Progenitor cell of endocrine pancreas (in vitro differentiated cells): ENCODE measurements around the gene MRI1. TPM values are rescaled to one million over a fixed set of nuclear protein-coding genes. Genes with fewer than 3 reads are reported as not detected.
"Not testable (repeated sequence)": the region's sequence is repeated elsewhere in the genome, so short reads cannot be mapped to it uniquely, and the experiment has no call there.

ENCODE experiments used
- DNase-seq: peaks from one replicate; pipeline ENCODE4 v3.0.0; 2021; ENCODE audit warnings: low spot score; ENCODE audit not compliant: unreplicated experiment
- H3K27ac Mint-ChIP-seq: 2 replicates; pipeline ENCODE4 v1.8.0; 2021; ENCODE audit warnings: mild to moderate bottlenecking, moderate library complexity, mixed read lengths
- H3K27me3 Mint-ChIP-seq: 2 replicates; pipeline ENCODE4 v1.8.0; 2021; ENCODE audit warnings: mixed read lengths
- H3K36me3 Mint-ChIP-seq: 2 replicates; pipeline ENCODE4 v1.8.0; 2022; ENCODE audit warnings: mixed read lengths; ENCODE audit not compliant: insufficient read depth
- H3K4me1 Mint-ChIP-seq: 2 replicates; pipeline ENCODE4 v1.8.0; 2021; ENCODE audit warnings: low read depth, mixed read lengths
- H3K4me3 Mint-ChIP-seq: 2 replicates; pipeline ENCODE4 v1.8.0; 2021; ENCODE audit warnings: low read depth, mild to moderate bottlenecking, moderate library complexity, mixed read lengths
- H3K9me3 Mint-ChIP-seq: 2 replicates; pipeline ENCODE4 v1.8.0; 2021; ENCODE audit warnings: low read depth, mixed read lengths
- total RNA-seq: library from RNA; stranded (reverse); gene quantifications from 2 replicates; pipeline ENCODE4 v1.2.1, GENCODE V29; 2021
- TF ChIP-seq, protein P1 (sequence below): fragments of 200-600 bp; sonication (generic); IDR thresholded peaks from one replicate; pipeline ENCODE4 v1.5.0; 2021; ENCODE audit warnings: antibody characterized with exemption, mild to moderate bottlenecking; ENCODE audit not compliant: unreplicated experiment

MRI1 gene
- total RNA-seq, 1 donor from 2014 or later = 23.0 TPM

DNA sequence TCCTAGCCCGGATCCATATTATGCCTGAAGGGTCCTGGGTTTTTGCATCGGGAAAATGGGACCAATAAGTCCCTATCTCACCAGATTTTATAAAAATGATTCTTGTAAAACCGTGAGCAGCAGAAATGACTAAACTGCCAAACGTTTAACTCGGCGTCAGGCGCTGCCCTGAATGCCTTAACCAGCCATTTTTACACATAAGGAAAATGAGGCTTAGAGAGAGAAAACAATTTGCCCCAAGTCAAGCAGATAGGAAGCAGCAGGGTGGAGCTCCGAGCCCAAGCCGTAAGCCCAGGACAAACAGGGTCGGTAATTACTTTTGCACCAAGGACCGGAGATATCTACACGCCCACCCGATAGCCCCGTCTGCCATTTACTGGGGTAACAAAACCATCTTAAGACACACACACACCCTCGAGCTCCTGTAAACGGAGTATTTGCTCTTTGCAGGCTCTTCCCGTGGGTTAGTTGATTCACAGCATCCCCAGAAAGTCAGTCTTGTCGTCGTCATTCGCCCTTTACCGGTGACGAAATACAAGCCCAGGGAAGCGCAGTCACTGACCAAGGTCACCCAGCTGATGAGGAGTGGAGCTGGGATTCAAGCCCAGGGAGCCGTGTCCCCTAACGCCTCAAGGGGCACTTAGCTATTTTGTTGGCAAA lies 16.0 kb upstream of the MRI1 start:
- Mint-ChIP-seq H3K9me3 (peaks cover 5% of the 10 kb centered on the region), H3K27ac (peak overlapping the region; percentile 94), H3K27me3 (no peaks in the 10 kb centered on the region), H3K4me1 (peaks cover 13% of the 10 kb centered on the region), H3K36me3 (peaks cover 5% of the 10 kb centered on the region), H3K4me3 (peak overlapping the region; percentile 91)
- TF ChIP-seq, protein P1, sequence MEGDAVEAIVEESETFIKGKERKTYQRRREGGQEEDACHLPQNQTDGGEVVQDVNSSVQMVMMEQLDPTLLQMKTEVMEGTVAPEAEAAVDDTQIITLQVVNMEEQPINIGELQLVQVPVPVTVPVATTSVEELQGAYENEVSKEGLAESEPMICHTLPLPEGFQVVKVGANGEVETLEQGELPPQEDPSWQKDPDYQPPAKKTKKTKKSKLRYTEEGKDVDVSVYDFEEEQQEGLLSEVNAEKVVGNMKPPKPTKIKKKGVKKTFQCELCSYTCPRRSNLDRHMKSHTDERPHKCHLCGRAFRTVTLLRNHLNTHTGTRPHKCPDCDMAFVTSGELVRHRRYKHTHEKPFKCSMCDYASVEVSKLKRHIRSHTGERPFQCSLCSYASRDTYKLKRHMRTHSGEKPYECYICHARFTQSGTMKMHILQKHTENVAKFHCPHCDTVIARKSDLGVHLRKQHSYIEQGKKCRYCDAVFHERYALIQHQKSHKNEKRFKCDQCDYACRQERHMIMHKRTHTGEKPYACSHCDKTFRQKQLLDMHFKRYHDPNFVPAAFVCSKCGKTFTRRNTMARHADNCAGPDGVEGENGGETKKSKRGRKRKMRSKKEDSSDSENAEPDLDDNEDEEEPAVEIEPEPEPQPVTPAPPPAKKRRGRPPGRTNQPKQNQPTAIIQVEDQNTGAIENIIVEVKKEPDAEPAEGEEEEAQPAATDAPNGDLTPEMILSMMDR = no peak
- no peak for DNase-seq

- peaks cover 5% of the 10 kb centered on the region for H3K9me3 Mint-ChIP-seq
- H3K4me1 Mint-ChIP-seq = peaks cover 8% of the 10 kb centered on the region
- no peak overlapping the region for H3K27ac Mint-ChIP-seq
- no peak for DNase-seq
- H3K4me3 Mint-ChIP-seq = no peak overlapping the region
- TF ChIP-seq, protein P1 = no peak
- H3K27me3 Mint-ChIP-seq = no peaks in the 10 kb centered on the region
- H3K36me3 Mint-ChIP-seq = peaks cover 12% of the 10 kb centered on the region
These were observed 12.9 kb upstream of the MRI1 start for GRCh38 chr19:13751436-13751835.

- H3K27me3 Mint-ChIP-seq, H3K27ac Mint-ChIP-seq, DNase-seq, H3K4me1 Mint-ChIP-seq, H3K4me3 Mint-ChIP-seq, H3K9me3 Mint-ChIP-seq: not testable (repeated sequence)
- H3K36me3 Mint-ChIP-seq = peaks cover 21% of the 10 kb centered on the region
These were observed 10.7 kb upstream of the MRI1 start for GRCh38 chr19:13753622-13754021.

DNA sequence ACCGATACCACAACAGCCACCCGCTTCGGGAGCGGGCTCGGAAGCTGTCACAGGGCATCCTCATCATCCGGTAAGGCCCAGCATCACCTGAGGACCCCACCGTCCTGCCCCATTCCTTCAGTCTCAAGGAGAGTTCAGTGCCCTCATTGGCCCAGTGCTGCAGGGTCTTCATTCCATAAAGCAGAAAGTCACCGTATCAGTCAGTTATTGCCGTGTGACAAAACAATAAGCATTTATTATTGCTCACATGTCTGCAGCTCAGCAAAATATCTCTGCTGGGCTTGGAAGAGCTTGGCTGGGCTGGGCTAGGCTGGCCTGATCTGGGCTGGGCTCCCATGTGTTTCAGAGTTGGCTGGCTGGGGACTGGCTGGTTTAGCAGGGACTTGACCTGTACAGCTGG lies 8.1 kb upstream of the MRI1 start:
- Mint-ChIP-seq H3K27me3 (no peaks in the 10 kb centered on the region), H3K9me3 (no peaks in the 10 kb centered on the region), H3K4me3 (no peak overlapping the region), H3K4me1 (no peaks in the 10 kb centered on the region), H3K36me3 (peaks cover 21% of the 10 kb centered on the region), H3K27ac (no peak overlapping the region)
- TF ChIP-seq, protein P1 = no peak
- no peak for DNase-seq

GRCh38 chr19:13757805-13758772 lies 6.2 kb upstream of the MRI1 start:
- Mint-ChIP-seq H3K4me3 (no peak overlapping the region), H3K36me3 (peaks cover 20% of the 10 kb centered on the region), H3K4me1 (no peaks in the 10 kb centered on the region), H3K27ac (peak overlapping the region; percentile 8), H3K9me3 (no peaks in the 10 kb centered on the region), H3K27me3 (no peaks in the 10 kb centered on the region)
- TF ChIP-seq, protein P1 = no peak
- DNase-seq = no peak
